GM21786 (cell line): ENCODE measurements around the gene FABP2.
"Not testable (repeated sequence)": the region's sequence is repeated elsewhere in the genome, so short reads cannot be mapped to it uniquely, and the experiment has no call there.

ENCODE experiments used
- ATAC-seq: cut with Tn5 transposase; IDR thresholded peaks from one replicate; pipeline ENCODE4 v1.9.1; 2021; ENCODE audit not compliant: unreplicated experiment

FABP2 gene

DNA sequence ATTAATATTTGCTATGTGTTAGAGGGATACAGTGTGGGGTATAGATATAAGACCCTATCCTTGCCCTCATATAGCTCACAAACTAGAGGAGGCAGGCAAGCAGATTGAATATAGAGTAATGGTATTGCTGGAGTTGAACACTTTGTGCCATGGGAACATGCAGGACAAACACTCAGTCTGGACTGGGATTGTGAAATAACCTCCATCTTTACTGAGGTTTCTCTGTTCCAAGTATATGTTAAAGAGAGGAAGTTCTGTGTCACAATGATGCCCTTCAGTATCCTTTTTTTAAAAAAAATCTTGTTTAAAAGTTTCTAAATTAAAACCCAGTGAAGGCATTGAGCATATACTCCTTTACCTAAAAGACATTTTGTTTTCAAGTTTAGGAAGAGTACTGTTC is 8.7 kb downstream of the FABP2 start:
- no peak for ATAC-seq

DNA sequence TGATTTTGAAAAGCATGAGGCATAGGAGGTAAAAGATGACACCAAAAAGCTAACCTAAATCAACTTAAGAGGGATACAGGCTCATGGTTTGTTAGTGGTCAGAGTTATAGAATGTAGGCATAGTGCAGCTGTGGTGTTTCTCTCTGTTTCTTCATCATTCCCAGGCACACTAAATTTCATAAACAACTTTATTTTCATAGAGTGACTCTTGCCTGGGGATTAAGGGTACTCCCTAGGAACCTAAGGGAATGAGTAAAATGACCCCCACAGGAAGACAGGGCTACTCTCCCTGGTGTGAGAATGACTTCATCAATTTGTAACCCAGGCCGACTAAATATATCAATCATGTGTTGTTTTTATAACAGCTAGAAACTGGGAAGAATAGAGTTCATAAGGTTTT is 11.1 kb downstream of the FABP2 start:
- ATAC-seq, result no peak

DNA sequence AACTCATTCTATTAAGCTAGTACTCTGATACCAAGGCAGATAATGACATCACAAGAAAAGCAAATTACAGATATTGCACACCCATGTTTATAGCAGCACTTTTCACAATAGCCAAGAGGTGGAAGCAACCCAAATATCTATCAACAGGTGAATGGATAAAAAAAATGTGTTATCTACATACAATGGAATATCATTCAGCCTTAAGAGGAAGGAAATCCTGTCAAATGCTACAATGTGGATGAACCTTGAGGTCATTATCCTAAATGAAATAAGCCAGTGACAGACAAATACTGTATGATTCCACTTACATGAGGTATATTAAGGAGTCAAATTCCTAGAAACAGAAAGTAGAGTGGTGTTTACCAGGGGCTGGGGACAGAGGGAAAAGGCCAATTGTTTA is 14.3 kb downstream of the FABP2 start:
- ATAC-seq, result no peak

DNA sequence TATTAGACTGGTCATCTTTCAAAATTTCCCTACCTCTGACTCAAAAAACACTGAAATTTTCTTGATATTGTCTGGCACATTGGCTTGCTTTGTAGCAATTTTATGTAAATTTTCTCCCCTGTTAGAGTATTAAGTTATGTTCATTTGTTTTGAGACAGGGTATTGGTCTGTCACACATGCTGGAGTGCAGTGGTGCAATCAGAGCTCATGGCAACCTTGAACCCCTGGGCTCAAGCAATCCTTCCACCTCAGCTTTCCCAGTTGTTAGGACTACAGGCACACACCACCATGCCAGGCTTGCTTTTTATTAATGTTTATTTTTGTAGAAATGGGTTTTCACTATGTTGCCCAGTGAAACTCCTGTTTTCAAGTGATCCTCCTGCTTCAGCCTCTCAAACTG is 17.5 kb downstream of the FABP2 start:
- ATAC-seq, result no peak

DNA sequence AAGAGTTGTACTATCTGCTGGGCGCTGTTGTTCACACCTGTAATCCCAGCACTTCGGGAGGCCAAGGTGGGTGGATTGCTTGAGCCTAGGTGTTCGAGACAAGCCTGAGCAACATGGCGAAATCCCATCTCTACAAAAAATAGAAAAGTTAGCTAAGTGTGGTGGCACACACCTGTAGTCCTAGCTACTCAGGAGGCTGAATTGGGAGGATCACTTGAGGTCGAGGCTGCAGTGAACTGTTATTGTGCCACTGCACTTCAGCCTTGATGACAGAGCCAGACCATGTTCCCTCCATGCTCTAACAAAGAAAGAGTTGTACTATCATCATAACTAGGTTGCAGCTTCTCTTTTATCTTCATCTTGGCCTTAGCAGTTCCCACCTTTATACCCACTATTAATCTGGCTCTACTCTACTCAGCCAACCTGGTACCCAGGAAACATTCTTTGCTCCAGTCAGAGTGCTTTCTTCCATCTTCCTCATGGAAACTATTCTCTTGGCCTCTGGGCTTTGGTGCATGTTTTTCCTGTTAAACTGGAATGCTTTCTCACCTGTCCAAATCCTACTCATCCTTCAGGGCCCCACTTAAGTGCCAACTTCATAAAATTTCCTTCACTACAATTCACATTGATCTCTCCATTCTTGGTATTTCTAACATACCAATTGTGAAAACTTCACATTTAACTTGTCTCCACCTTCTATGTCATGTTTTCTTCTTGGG is 18.2 kb downstream of the FABP2 start:
- ATAC-seq, result no peak

DNA sequence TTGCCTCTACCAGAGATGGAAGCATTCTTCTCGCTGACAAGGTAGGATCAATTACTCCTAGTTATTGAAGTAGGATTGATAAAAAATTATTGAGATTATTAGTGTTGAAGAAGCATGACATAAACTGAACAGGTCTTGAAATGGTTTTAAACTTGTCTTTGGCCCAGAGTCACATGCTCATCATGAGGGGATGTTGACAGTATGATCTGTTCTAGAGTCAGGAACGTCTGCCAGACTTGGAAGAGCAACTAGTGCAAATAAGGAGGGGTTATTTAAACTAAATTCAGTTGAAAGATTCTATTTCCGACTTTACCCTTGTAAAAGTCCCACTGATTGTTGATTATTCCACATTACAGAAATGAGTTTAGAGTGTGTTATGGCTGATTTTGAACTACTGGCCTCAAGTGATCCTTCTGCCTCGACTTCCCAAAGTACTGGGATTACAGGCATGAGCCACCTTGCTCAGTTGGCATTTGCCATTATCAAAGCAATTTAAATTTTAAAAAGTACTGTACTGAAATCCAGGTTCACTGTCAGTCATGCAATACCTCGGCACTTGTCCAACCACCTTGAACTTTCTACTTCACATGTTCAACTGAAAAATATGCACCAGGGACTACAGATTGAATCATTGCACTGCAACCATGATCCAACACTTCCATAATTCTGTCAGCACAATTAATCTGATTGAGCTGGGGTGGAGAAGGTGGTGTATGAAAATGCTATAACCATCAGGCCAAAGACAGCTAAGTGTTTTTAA is 19.7 kb downstream of the FABP2 start:
- ATAC-seq, result no peak

DNA sequence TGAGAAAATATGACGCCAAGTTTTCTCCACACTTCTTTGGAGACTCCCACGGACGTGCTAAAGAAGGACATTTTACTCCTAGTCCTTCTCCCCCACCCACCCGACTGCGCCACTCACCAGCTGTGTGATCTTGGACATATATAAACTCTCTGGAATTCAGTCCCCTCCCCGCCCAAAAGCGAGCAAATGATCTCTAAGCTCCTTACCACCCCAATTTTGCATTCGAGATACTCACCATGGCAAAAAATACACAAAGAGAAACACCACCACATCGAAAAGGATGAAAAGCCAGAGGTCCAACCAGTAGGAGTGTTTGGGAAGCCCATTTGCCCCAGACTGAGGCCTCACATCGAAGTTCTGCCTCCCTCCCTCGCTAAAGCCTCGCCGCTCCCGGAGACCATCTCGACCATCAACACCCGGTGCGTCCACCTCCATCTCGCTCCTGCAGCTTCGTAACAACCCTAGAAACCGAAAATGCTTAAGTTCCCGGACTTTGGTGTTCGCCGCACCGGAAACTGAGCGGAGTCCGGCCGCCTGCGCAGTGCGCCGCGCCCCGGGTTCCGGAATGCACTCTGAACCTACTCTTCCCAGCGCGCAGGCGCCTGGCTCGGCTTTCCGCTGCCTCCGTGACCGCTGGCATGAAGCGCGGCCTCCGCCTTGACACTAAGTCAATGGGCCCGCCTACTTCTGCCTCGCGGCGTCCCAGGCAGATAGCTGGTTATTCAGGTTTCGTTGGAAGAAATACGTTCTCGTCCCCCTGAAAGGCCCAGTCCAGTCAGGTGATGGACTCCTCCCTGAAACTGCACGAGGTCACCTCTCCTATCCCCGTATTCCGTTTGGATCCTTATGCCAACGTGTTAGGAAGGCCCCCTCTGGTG is 21.6 kb downstream of the FABP2 start:
- peak; percentile 94 for ATAC-seq

DNA sequence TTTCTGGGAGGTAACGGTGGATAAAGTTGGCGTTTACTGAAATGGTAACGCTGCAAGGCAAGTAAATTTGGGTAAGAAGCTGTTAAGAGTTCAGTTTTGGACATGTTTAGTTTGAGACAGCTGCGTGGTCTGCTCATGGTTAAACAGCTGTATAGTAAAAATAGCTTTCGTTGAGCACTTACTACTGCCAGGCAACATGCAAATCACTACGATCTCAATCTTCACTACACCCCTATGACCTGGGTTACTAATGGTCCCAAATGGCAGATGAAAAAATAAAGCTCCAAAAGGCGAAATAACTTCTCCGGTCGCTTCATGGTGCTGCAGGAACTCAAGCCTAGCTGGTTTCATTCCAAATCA is 22.2 kb downstream of the FABP2 start:
- ATAC-seq, result peak; percentile 51

DNA sequence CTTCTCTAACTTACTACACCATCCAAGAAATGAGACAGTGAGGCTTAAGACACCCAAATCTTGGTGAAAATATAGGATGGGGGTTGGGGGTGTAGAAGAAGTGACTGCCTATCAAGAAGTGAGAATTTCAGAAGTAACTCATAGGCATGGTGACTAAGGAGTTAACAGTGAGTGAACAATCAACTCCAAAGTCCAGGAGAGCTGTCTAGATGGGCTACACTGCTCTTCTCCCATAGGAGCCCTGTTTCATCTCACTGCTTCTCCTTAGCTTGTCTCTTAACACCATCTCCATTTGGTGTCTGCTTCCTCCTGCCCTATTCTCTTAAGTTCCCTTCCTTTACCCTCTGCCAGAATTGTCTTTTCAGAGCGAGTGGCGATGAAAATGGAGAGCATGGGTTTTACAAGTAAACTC is 22.7 kb downstream of the FABP2 start:
- ATAC-seq, result no peak

DNA sequence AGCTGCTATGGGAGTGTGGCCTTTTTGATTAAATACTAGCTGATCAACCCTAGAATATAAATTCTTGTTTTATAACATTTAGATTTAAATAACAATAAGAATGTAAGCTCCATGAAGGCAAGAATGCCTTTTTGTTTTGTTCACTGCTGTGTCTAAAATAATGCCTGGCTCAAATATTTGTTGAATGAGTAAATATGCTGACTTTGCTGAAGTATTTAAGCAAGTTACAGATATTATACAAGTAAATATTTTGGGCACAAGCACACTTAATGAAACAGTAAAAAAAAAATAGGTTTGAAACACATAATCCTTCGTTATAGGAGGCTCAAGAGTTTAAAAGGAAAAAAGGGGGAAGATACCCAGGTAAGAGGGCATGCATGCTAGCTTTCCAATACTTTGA is 24.1 kb downstream of the FABP2 start:
- ATAC-seq, result no peak

DNA sequence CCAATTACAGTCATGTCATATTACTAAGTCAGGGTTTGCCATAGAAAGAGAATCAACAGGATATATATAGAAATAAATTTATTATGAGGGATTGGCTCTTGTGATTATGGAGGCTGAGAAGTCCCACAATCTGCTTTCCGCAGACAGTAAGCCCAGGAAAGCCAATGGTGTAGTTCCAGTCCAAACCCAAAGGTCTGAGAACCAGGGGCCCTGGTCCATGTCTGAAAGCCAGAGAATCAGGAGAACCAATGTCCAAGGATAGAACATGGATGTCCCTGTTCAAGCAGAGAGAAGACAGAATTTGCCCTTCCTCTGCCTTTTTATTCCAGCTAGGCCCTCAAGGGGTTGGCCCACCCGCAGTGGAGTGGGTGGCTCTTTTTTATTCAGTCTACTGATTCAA is 25.6 kb downstream of the FABP2 start:
- no peak for ATAC-seq

DNA sequence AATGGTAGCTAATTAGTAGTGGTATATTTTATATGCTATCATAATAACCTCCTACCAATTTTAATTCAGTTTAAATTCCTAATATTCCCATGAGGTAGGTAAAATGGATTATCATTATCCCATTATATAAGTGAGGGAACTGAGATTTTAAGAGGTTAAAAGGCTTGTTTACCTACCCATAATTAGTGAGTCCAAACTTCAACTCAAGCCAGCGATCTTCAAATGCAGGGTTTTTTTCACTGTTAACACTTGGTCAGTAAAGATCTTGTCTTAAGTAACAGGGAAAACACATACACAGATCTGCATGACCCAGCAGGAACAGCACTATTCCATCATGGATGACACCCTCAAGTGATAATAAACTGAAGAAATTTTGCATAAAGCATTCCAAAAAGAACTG is 31.3 kb downstream of the FABP2 start:
- no peak for ATAC-seq

DNA sequence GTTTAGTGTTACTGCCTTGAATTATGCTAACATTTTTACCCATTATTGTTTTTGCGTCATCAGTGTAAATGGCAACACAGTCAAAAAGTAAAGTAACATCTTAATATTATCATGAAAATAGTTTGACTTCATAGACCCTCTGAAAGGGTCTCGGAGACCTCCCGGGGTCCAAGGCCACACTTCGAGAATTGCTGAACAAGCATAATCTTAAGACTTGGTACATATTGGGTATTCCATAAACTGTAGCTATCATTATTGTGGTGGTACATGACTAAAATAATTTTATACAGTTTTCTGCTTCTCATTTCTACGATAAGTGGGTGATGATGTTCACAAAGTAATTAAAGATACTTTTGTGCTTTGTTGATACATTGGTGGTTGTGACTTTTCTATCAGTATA is 32.6 kb downstream of the FABP2 start:
- ATAC-seq, result no peak

DNA sequence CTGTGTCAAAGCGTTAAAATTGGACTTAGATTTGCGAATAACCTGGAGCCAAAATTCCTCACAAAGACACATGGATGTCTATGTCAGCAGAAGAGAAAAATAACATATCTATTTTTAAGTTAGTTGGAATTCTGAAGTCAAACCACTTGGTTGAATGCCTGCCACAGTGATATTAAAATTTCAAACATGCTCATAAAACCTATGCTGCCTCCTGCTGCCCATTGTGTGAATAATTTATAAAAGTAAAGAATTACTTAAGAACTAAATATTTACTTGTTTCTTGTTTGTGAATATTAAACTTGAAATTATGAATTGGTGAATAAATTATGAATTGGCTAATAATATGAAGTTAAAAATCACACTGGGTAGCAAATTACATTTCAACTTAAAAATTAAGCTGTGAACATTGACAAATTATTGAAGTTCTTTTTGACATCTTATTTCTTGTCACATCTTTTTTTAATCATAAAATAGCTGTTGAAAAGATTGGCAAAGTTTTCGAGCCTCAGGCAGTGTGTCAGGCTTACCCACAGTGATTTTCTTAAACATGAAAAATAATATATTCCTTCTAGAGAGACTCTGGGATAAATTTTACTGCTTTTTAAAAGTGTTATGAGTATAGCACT is 35.4 kb downstream of the FABP2 start:
- no peak for ATAC-seq

DNA sequence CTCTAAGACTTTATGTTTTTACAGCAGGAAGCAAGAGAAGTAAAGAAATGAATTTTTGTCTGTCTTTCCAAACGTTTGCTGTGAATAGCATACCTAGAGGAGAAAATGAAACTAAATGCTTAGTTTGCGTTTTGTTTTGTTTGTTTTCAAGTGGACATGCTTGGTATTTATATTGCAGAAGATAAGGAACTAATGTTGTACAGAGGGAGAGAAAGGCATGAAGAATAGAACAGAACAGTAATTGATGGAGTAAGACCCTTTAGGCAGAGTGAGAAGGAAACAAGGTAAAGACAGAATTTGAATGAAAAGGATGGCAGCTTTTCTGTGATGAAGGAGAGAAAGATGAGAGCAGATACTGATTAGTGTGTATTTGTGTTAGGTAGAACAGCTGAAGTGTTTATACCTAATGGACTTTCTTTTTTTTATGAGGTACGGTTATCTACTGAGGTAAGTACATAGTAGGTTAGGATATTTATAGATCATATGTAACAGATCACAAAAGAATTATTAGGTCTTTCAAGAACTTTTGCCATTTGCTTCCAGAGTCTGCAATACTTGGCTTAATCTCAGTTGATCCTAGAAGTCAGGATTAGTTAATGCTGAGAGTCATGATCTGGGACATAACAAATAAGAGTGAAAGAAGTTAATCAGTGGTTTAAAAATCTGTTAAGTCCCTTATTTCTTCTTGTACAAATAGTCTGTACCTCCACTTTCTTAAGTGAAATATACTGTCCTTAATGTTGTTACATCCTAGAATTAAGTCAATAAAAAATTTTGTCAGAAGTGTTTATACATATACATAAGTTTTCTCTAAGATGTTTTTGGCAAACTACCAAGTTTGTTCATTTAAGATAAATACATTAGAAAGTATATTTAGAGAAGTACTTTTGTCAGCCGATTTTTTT is 36.8 kb downstream of the FABP2 start:
- peak; percentile 52 for ATAC-seq

DNA sequence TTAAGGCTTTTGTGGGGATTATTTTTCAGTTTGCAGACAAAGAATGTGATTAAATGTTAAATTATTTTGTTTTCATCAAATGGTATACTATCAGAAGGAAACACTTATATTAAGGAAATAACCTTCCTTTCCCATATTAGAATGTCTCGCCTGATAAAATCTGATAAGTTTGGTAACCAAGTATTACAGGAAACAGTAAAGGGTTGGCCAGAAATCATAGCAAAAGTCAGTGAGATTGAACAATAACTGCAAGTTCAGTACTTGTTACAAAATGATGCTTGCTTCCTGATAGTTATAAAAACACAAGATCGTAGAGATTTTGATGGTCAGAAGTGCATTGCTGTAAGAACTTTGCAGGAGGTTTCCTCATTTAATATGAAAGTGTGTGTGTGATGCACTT is 40.5 kb downstream of the FABP2 start:
- no peak for ATAC-seq

DNA sequence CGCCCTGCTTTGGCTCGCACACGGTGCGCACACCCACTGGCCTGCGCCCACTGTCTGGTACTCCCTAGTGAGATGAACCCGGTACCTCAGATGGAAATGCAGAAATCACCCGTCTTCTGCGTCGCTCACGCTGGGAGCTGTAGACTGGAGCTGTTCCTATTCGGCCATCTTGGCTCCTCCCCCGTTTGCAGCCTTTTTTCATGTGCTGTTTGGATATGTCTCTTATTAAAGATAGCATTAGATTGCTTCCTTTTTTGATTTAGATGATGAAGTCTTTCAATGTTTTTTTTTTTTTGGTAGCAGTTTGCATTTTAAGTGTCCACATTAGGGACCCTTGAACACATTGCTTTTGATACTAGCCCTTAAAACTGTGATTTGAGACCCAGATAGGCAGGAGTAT is 42.0 kb downstream of the FABP2 start:
- ATAC-seq, result not testable (repeated sequence)

DNA sequence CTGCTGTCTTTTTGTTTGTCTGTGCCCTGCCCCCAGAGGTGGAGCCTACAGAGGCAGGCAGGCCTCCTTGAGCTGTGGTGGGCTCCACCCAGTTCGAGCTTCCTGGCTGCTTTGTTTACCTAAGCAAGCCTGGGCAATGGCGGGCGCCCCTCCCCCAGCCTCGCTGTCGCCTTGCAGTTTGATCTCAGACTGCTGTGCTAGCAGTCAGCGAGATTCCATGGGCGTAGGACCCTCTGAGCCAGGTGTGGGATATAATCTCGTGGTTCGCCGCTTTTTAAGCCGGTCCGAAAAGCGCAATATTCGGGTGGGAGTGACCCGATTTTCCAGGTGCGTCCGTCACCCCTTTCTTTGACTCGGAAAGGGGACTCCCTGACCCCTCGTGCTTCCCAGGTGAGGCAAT is 42.4 kb downstream of the FABP2 start:
- not testable (repeated sequence) for ATAC-seq

DNA sequence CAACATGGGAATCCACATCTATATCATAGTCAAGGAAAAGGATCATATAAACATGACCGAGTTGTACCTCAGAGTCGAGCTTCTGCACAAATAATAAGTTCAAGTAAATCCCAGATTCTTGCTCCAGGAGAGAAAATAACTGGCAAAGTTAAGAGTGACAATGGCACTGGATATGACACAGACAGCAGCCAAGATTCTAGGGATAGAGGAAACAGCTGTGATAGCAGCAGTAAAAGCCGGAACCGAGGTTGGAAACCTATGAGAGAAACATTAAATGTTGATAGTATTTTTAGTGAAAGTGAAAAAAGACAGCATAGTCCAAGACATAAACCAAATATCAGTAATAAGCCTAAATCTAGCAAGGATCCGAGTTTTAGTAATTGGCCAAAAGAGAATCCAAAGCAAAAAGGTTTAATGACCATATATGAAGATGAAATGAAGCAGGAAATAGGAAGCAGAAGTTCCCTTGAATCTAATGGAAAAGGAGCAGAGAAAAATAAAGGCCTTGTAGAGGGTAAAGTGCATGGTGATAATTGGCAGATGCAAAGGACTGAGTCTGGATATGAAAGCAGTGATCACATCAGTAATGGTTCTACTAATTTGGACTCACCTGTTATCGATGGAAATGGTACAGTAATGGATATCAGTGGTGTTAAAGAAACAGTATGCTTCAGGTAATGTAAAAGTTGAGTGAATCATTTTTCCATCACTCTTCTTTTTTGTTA is 50.4 kb downstream of the FABP2 start:
- no peak for ATAC-seq

DNA sequence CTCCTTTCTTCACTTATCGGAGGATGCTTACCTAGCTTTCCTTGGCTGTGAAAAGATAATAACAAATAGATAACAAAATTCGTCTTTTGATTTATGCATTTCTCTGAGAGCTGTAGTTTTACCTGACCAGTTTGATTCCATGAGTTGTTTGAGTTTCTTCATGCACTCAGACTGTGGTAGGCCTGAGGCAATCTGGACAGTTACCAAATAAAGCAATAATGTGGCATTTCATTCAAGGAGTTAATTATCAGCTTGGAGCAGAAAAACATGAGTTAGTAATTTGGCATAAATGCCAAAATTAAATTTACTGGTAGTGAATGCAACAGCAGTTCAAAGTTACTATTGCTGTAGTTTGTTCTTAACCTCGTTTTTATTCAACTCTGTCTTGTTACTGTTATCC is 53.5 kb downstream of the FABP2 start:
- ATAC-seq, result no peak
